Activated CD4-positive, alpha-beta T cell treated with anti-CD3 and anti-CD28 coated beads, Interleukin-2, Interleukin-4, amounts not matched to agents 100 ng/mL and 50 ng/mL, durations not matched to agents 16 hours and 8 hours (primary cell): ENCODE data around the gene TET1.
A peak's percentile ranks its signal among the peaks of the same experiment; 100 is the strongest.
"Not testable (repeated sequence)": the region's sequence is repeated elsewhere in the genome, so short reads cannot be mapped to it uniquely, and the experiment has no call there.

ENCODE experiments used
- DNase-seq: peaks from one replicate; pipeline ENCODE4 v3.0.0-alpha.2; 2020; ENCODE audit warnings: low spot score

TET1 gene

DNA sequence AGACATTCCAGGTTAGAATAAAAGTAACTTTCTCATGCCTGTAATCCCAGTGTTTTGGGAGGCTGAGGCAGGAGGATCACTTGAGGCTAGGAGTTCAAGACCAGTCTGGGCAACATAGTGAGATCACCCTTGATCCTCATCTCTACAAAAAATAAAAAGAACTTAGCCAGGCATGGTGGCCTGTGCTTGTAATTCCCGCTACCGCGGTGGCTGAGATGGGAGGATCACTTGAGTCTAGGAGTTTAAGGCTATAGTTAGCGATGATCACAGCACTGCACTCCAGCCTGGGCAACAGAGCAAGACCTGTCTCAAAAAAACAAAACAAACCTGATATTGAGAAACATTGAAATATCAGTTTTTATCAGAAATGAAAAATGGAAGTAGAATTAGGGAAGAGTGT lies 4.6 kb downstream of the TET1 start:
- DNase-seq: no peak

DNA sequence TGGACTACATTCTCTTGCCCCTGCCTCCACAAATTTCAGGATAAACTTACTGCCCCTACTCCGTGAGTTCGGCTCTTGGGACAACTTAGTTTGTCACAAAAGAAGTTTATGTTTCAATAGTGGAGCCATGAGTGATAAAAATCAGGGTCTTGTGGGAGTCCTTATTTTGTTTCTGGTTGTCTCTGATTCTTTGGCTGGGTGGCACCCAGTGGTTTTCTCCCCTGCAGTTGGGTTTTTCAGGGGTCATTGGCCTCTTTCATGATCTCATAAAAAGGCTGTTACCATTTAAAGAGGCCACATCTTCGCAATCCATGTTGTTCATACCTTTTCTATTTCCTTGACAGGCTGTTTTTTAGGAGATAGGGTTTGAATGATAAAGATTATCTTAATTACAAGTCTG lies 5.5 kb downstream of the TET1 start:
- no peak for DNase-seq

DNA sequence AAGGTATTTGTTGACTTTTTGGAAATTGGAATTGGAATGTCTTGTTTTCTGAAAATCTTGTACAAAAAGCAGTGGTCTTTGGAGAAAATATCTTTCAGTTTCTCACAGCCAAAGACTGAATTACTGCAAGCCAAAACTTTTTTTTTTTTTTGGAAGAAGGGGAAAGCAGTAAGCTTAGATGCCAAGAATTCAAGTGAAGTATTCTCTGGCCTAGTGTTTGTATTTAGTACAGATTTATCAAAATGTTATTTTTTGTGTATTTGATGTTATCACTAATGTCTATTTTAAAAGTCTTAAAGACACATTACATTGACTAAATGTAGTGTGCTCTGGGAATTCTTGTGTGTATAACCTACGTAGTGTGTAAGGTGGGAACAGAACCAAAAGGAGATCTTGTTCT lies 6.2 kb downstream of the TET1 start:
- DNase-seq: no peak

- no peak for DNase-seq
Observed at GRCh38 chr10:68566955-68567354, 6.8 kb downstream of the TET1 start.

DNA sequence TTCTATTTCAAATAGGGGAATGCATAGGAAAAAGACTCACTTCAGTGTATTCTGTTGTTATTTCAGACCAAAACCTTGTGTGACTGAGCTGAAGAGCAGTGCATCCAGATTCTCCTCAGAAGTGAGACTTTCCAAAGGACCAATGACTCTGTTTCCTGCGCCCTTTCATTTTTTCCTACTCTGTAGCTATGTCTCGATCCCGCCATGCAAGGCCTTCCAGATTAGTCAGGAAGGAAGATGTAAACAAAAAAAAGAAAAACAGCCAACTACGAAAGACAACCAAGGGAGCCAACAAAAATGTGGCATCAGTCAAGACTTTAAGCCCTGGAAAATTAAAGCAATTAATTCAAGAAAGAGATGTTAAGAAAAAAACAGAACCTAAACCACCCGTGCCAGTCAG lies 12.0 kb downstream of the TET1 start:
- DNase-seq: no peak

GRCh38 chr10:68574051-68574450 lies 13.9 kb downstream of the TET1 start:
- no peak for DNase-seq

- DNase-seq: no peak
Observed at GRCh38 chr10:68576118-68576517, 16.0 kb downstream of the TET1 start.

GRCh38 chr10:68578974-68579373 lies 18.8 kb downstream of the TET1 start:
- DNase-seq: no peak

GRCh38 chr10:68584187-68584586 lies 24.1 kb downstream of the TET1 start:
- DNase-seq: peak; percentile 16

DNA sequence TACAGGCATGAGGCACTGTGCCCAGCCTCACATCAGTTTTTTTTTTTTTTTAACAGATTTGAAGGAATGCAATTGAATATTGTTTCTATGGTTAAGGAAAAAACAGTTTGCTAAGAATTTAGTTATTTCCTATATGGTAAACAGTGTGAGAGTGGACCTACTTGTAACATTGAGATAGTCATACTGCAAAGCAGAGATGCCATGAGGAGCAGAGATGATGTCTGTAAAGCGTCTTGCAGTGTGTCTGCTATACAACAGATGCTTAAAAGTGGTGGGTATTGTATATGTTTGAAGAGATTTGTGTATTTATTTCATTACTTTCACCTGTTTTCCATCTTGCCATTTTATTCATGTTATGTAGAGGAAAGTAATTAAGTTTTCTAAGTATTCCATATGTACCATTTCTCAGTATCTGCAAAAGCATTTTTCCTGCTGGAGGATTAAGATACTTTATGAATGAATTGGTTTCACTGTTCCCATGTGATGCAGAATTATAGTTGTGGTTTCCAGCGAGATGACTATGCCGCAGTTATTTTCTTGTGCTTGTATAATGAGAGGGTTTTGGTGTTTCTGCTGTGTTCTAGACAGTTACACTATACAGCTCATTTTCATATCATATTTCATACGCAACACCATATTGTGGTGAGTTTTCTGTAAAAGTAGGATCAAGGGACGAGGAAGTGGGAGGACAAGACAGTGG lies 26.6 kb downstream of the TET1 start:
- DNase-seq: peak; percentile 51

- no peak for DNase-seq
Observed at GRCh38 chr10:68594405-68594804, 34.3 kb downstream of the TET1 start.

DNA sequence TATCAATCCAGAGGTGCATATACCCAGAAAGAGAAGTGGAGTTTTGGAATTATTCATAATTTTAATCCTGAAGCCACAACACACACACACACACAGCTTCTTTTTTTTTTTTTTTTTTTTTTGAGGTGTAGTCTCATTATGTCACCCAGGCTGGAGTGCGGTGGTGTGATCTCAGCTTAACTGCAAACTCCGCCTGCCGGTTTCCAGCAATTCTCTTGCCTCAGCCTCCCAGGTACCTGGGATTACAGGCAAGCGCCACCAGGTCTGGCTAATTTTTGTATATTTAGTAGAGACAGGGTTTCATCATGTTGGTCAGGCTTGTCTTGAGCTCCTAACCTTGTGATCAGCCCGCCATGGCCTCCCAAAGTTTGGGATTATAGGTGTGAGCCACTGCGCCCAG lies 35.4 kb downstream of the TET1 start:
- no peak for DNase-seq

GRCh38 chr10:68597407-68597806 lies 37.3 kb downstream of the TET1 start:
- DNase-seq: no peak

DNA sequence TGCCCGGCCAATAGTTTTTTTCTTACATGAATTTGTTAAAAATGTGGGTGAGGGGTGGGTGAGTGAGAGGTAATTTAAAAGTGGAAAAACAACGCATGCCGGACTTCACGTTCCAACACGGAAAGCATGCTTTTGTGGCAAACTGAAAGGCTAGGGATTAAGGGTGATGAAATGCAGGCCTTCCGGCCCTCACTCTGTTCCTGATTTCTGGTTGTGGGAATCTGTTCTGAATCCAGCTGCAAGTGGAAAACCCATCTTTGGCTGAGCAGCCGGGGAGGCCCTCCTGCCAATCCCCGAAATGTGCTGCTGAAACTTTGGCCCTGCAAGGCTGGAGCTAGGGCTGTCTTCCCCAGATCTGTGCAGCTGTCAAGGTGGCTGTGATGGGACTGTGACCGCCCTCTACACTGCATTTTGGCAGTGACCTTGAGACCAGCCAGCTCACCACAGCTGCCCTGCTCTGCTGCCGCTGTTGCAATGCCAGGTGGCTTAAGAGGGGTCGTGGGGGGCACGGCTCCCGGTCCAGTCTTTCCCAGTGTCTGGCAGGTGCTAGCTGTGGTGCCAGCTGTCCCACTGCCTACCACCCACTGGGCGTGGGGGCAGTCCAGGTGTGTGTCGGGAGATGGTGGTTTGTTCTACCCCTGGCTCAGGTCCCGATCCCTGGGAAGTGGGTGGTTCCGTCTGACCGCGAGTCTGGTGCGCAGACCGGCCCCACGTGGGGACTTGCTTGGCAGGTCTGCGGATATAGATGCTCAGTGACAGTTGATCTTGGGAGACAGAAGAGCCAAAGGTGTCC lies 39.0 kb downstream of the TET1 start:
- no peak for DNase-seq

DNA sequence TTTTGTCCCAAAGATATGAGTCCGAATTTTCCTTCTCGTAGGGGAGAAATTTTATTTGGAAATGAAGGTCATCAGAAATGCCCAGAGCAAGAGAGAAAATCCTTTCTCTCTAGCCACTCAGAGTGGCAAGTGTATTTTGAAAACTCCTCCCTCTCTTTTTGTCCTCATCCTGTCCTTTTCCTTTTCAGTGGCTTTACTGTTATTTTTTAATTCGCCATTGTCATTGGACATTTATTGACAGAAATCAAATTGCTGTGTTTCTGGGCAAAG lies 39.6 kb downstream of the TET1 start:
- DNase-seq: no peak

GRCh38 chr10:68600041-68600778 lies 40.1 kb downstream of the TET1 start:
- peak; percentile 44 for DNase-seq

DNA sequence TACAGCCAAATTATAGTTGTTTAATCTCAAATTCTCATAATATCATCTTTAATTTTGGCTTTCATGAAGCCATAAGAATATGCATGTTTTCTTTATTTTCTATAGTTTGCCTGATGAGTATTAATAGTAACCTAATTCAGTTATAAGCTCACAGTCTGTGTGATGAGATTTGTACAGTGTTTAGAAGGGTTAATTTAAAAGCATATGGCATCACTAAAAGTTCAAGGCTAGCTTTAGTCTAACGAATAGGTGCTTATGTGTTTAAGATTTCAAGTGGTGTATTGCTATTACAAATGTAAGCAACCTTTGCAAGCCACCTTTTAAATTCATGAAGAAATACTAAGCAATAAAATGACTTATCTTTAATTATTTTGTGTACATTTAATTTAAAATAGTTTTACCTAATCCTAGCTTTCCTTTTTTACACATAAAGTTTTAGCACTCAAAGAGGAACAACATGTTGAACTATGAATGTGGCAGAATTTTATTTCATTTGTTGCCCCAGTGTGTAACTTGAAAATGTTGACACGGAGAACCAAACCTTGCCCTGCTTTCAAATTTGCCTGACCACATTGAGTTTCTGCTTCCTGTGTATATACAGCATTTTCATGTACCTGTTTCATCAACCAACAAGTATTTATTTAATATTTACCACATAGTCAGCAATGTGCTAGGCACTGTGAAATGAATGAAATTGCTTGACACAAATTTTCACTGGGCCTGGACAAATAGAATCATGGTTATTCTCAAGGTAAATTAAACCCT lies 41.5 kb downstream of the TET1 start:
- no peak for DNase-seq

DNA sequence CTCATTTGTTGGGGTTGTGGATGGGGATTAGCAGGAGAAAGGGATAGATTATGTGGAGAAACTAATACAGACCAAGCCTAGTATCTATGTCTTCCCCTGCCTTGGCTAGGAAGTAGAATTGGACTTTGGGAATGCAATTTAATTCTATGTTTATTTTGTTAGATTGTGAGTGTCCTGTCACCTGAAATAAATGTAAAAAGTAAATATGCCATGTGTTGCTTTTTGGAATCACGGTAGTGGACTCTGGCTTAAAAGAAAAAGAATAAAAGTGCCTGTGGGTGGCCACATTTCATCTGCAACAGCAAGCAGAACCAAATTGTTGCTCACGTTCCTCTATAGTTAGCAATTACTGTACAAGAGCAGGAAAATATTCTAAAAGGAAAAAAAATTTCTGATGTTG lies 42.3 kb downstream of the TET1 start:
- DNase-seq: no peak

- DNase-seq: no peak
Observed at GRCh38 chr10:68603766-68604165, 43.6 kb downstream of the TET1 start.

DNA sequence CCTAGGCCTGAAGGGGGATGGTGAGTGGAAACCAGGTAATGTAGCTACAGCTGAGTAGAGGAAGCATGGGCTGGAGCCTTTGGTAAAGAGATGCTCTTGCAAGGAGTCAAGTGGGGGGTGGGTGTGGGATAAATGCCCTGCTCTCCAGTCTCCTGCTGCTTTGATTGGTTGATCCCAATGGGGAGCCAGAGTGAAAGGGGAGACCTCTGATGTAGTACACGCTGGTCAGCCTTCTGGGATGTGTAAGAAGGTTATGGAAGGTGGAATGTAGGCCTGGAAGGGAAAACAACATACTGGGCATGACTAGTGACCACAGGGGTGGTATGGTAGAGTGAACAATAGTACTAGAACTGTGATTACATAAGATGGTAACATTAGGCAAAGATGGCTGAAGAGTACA lies 44.3 kb downstream of the TET1 start:
- no peak for DNase-seq

- DNase-seq: no peak
Observed at GRCh38 chr10:68606918-68607317, 46.8 kb downstream of the TET1 start.

GRCh38 chr10:68610023-68610422 lies 49.9 kb downstream of the TET1 start:
- not testable (repeated sequence) for DNase-seq

DNA sequence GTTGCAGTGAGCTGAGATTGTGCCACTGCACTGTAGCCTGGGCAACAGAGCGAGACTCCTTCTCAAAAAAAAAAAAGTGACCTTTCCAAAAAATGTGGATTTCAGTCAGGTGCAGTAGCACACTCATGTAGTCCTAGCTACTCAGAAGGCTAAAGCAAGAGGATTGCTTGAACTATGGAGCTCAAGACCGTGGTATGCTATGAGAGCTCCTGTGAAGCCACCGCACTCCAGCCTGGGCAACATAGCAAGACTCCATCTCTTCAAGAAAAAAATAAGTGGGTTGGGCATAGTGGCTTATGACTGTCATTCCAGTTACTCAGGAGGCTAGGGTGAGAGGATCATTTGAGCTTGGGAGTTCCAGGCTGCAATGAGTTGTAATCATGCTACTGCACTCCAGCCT lies 51.1 kb downstream of the TET1 start:
- no peak for DNase-seq
